Esophagus mucosa (tissue), 1 donor: ENCODE results near the gene HS3ST2. TPM values are rescaled to one million over a fixed set of nuclear protein-coding genes. Genes with fewer than 3 reads are reported as not detected.
"Not testable (repeated sequence)": the region's sequence is repeated elsewhere in the genome, so short reads cannot be mapped to it uniquely, and the experiment has no call there.

ENCODE experiments used
- ATAC-seq: fragments of 200-7000 bp; cut with Tn5 transposase; one replicate; pipeline ENCODE4 v1.9.1; 2020
- total RNA-seq: library from RNA; stranded (reverse); gene quantifications from one replicate; pipeline ENCODE4 v1.2.4, GENCODE V29; 2023
- donor health status: DM: yes; HTN: yes; CAD: no.

Gene HS3ST2
- total RNA-seq, 1 donor from 2014 or later = 0.12 TPM

DNA sequence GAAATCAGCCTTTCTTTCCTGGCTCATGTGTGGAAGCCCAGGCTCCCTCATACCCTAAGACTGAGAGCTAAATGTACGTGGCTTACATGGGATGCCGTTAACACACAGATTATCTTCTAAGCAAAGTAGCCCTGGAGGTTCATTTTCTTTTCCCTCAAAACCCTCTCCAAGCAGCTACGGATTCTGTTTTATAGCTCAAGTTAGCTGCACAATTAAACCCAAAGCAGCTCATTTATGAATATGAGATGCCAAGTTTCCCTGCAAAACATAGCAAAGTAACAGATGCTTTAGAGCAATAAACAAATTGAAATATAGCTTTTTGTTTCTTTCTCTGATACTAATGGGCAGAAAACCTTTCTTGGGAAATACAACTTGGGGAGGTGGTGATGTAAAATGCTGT, 72.0 kb downstream of the HS3ST2 start:
- ATAC-seq = no peak

DNA sequence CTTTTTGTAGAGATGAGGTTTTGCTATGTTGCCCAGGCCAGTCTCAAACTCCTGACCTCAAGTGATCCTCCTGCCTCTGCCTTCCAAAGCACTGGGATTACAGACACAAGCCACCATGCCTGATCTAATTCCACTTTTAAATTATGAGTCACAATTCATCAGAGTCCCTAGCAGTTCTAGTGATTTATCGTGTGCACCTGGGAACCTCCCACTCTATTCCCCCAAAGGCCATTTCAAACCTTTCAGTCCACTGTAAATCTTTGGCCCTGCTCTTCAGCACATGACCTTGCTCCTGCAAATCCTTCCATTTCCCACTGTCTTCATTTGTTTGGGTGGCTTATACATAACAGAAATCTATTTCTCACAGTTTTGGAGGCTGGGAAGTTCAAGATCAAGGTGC, 73.0 kb downstream of the HS3ST2 start:
- ATAC-seq = no peak

DNA sequence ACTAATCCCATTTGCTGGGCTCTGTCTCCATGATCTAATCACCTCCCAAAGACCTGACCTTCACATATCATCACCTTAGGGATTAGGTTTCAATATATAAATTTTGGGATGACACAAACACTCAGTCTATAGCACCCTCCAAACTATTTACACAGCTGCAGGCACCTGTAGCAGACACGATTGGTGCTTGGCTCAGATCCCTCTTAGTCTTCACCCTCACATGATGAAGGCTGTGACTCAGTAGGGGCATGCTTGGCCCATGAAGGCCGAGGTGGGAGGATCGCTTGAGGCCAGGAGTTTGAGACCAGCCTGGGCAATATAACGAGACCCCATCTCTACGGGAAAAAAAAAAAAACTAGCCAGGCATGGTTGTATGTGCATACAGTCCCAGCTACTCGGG, 73.5 kb downstream of the HS3ST2 start:
- ATAC-seq = no peak

DNA sequence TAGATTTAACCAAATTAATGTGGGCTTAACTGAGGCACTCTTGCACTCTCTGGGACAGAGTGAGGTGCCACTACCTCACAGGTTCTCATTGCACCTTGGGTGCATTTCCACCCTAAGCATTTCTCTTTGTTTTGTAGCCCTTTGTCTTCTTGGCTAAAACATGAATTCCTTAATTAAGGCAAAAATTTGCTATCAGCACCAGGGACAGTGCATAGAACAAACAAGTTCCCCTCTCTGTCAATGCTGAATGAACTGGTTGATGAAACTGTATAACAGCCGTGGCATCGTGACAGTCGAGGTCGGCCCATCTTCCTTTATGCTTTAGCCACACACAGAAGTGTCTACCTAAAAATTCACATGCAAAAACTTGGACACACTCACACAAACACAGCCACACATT, 74.8 kb downstream of the HS3ST2 start:
- ATAC-seq = no peak

DNA sequence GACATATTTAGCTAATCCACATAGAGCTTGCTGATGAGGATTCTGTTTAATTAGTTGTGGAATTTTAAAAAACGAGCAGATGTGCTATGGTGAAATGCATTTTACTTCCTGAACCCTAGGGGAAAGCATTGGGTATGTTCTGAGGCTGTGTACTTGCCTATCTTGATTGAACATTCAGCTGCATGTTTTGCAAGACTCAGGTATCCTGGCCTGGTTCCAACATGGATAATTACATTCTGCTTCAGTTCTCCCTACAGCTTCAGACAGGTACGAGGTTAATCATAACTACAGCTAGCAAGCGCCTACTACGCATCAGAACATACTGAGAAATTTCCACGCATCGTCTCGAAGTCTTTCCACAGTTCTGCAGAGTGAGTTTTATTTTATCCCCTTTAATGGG, 77.0 kb downstream of the HS3ST2 start:
- no peak for ATAC-seq

DNA sequence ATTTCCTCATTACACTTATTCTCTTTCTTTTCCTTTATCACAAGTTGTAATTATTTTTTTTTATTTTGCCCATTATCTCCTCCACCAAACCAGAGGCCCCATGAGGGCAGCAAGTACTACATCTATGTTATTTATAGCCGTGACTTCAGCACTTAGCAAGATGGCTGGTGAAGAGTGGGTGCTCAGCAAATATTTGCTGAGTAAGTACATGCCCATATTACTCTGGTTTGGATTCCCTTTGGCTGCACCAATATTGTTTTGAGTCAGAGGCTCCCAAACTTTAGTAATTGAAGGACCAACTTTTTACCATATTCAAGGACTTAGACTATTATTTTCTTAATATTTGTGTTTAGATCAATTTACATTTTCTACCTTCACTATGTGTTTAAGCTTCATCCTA, 83.2 kb downstream of the HS3ST2 start:
- no peak for ATAC-seq

DNA sequence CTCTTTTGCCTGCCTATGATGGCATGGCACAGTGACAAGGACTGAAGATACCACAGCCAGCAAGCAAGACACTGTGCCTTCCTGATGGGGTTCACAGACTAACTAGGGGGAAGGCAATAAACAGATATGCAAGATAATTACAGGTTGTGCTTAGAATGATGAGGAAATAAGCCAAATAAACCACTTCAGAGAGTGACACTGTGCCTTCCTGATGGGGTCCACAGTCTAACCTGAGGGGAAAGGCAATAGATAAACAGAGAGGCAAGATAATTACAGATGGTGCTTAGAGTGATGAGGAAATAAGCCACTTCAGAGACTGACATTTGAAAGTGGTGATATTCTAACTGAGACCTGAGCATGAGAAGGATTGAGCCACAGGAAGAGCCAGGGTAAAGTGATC, 84.2 kb downstream of the HS3ST2 start:
- ATAC-seq = no peak

DNA sequence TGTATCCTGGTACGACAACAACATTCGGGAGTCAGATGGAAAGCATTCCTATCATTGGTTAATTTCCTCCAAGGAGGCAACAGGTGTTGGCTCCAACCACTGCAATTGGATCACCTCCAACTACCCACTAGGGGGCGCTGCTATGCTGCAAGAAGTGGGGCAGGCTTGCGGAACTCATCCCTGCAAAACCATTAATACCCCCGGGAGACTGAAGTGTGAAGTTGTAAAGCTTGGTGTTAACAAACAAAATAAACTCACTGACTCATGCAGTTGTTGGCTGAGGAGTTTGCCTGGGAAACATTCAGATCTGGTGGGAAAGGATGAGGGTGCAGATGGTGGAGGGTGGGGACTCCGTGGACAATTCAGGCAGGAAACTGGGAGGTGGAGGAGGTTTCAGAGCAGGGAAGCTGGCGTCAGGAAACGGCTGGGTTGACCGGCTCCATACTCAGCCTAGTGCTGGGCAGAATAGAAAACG, 84.9 kb downstream of the HS3ST2 start:
- peak; percentile 58 for ATAC-seq

DNA sequence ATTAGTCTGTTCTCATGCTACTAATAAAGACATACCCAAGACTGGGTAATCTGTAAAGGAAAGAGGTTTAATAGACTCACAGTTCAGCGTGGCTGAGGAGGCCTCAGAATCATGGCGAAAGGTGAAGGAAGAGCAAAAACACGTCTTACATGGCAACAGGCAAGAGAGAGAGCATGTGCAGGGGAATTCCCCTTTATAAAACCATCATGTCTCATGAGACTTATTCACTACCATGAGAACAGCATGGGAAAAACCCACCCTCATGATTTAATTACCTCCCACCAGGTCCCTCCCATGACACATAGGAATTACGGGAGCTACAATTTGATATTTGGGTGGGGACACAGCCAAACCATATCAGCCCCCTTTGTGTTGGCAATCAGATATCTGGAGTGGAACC, 85.6 kb downstream of the HS3ST2 start:
- ATAC-seq = not testable (repeated sequence)

DNA sequence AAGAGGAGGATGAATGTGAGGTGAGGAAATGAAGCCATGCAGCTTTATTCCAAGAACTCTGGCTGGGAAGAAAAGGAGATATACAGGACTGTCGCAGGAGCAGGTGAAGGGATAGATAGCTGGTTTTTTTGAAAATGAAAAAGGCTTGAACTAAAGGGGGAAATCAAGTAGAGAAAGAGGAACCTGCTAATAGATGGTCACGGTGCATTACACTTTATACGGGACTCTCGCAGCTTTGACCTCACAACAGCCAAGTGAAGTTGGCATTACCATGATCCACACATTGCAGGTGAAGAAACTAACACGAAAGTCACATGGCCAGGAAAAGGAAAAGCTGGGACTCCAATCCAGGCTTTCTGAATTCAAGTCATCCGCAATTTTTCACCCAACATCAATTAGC, 86.9 kb downstream of the HS3ST2 start:
- no peak for ATAC-seq

DNA sequence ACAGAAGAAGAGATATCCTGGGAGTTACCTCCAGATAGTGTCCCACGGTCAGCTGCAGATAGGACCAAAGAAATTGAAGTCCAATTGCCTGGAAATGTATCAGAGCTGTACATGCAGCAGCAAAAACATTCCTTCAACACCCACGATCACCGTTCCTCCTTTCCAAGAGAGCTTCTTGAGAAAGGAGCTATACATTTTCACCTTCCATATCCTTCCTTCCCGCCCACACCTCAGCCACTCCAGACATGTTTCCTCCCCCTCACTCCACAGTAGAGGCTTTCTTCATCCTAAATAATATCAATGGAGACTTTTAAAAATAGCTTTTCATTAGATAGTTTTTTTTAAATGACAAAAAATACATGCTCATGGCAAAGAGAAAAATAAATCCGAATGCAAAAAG, 87.6 kb downstream of the HS3ST2 start:
- ATAC-seq = no peak

DNA sequence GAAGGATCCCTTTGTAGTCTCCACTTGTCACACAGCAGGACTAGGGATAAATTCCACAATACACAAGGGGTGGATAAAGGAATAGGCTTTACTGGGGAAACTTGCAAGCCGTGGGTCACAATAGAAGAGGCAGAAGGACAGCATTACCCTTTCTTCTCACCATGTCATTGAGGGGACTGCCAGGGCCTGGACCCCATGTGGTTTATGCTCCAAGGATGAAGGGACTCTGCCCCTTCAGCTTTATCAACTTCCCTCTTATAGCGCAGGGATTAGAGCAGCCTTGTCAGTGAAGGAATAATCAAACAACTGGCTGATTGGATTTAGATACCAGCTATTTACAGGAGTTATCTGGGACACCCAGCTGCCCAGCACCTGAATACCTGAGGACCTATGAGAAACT, 89.8 kb downstream of the HS3ST2 start:
- no peak for ATAC-seq

DNA sequence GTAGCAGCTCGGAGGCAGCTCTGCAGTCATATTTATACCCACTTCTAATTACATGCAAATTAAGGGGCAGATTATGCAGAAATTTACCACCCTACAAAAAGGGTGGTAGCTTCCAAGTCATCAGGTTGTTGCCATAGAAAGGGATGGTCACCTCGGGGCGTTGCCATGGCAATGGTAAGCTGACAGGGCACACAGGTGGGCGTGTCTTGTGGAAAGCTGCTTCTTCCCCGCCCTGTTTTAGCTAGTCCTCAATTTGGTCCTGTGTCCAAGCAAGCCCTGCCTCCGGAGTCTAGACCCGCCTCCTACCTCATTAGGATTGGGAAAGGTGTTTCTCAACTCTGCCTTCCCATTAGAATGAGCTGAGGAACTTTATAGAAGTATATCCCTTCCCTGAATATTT, 98.7 kb downstream of the HS3ST2 start:
- ATAC-seq = no peak

DNA sequence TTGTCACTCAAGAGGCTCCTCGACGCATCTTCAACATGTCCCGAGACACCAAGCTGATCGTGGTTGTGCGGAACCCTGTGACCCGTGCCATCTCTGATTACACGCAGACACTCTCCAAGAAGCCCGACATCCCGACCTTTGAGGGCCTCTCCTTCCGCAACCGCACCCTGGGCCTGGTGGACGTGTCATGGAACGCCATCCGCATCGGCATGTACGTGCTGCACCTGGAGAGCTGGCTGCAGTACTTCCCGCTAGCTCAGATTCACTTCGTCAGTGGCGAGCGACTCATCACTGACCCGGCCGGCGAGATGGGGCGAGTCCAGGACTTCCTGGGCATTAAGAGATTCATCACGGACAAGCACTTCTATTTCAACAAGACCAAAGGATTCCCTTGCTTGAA, 101.0 kb downstream of the HS3ST2 start:
- ATAC-seq = no peak

DNA sequence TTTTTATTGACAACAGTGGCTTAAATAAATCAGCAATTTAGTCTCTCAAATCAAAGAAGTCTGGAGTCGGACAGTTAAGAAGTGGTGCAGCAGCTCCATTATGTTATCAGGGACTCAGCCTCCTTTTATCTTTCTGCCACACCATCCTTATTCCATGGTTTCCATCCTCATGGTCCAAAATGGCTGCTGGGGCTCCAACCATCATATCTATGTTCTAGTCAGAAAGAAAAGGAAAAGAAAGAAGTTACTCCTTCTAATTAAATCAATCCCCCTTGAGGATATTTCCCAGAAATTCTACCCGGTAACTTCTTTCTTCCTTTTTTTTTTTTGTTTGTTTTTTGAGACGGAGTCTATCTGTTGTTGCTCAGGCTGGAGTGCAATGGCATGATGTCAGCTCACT, 109.5 kb downstream of the HS3ST2 start:
- no peak for ATAC-seq

DNA sequence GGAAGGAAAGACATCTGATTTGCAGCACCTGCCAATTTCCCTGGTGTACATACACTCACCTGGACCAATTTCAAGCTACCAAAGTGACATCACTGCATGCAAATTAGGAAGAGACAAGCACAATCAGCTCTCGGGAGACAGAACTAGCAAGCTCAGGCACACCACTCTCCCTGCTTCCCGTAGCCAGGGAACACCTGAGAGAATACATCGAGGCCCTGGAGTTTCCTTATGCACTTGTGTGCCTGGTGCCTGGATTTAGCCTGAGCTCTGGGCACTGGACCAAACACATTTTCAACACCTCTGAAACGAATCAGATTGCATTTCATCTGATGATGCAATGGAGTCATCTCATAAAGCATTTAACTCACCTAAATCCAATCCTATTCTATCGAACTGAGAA, 110.5 kb downstream of the HS3ST2 start:
- ATAC-seq = no peak

DNA sequence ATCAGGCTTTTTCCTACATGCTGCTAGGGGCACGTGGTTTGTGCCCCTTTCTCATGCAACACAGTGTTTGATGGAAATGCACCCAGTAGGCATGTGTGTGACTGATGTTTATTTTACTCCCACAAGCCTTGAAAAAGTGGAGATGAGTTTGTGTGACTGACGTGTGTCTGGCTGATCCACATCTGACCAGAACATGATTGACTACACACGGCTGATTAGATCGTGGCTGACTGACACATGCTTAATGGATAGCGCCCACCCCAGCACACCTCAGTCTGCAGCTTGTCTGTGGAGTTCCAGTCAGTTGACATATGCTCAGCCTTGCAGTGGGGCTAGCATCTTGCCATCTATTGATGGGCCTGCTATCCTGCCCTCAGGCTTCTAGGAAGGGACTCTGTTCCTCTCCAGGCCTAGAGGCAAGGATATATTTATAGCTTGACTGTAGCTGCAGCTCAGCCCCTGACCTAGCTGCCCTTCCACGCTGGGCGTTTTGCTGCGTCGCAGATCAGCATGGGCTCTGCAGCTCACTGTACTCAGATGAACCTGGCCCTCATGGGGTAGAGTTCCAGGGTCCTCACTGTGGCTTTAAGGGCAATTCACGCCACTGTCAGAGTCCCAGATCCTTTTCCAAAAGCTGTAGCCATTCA, 112.3 kb downstream of the HS3ST2 start:
- ATAC-seq = no peak

DNA sequence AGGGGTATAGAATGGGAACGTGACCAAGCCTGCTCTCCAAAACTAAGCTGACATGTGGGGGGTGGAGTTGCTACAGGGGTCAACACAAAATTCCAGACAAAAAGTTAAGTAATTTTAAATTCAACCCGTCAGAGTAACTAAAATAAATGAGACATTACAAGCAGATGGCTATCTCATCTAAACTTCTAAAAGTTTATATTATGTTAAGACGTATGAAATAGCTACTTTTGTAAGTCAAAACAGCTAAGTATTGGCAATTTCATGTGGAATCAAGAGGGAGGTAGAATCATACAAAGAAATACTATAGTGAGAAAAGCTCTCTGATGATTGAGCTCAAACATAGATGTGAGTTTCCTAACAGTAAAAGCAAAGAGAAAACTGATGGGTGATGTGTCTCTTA, 113.3 kb downstream of the HS3ST2 start:
- ATAC-seq = no peak

DNA sequence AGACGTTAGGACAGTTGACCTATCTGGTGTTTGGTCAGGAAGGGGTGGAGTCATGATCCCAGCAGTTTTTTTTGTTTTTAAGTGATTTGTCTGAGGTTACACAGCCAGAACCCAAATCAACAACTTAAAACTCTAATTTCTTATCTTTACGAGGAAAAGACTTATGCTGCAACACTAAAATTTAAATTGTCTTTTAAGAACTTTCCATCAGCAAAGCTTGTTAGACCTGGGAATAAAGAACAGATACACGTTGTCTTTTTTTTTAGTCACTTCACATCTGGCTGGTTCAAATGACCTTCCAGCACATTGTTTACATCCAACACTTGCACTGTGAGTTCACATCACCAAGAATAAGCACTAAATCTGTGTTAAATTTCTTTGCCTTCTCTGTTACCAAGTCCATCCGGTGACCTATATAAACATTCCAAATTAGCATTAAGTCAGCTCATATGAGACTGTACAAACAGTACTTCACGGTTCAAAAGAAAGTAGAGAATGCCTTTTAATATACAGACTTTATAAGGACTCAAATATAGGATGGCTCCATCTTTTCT, 115.0 kb downstream of the HS3ST2 start:
- ATAC-seq = no peak

DNA sequence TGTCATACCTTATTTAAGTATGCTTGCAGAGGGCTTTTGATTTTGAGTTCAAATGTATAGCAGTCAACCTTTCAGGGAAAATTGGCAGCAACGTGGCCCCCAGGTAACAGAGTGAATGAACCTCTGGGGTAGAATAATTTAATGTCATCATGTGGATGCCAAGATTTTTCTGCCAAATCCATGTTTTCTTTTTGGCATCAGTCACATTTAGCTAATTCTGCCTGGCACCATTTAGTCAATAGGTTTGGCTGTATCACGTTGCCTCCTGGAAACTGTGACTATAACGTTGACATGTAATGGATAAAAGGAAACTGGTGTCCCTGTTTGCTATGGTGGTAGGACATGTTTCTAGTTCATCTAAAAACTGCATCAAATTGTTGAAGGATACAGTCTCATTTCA, 115.5 kb downstream of the HS3ST2 start:
- no peak for ATAC-seq

DNA sequence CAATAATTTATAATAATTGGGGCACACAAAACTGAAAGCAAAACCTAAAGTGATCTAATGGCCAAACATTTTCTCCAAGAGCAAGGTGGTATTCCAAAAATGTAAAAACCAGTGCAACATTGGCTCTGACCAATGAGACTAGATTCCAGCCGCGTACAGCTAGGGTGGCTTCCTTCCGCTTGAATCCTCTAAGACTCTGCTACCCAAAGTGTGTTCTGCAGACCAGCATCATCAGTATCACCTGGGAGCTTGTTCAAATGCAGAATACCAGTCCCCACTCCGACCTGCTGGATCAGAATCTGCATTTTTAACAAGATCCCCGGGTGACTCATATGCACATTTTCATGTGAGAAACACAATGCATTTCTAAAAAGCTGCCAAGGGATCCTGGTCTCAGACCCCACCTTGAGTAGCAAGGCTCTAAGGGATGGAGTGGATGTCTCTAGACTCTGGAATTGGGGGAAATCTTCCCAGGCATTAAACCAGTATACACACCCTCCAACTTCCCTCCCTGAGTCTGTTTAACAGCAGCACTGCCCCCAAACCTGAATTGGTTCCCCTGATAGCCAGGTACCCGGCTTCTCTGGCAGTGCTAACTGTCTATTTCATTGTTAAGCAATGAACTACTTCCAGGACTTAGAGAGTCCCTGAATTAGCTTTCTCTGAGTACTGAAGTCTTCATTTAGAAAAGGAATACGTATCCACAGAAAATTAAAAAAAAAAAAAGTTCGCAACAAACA, 118.2 kb downstream of the HS3ST2 start:
- no peak for ATAC-seq

DNA sequence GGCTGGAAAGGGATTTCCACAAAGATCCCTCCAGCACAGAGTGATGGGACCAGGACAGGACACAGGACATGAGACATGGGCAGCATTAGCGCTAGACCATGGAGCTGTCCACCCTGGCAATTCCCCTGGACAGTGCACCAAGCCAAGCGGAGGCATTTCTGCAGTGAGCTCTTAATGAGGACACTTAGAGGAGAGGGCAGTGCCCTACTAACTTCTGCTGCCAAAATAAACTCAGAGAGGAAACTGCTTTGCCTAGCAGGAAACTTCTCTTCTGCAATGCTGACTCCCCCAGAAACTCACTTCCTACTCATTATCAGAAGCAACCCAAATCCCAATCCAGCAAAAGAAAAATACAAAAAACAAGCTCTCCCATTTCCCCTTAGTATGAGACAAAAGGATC, 119.2 kb downstream of the HS3ST2 start:
- ATAC-seq = peak; percentile 36

DNA sequence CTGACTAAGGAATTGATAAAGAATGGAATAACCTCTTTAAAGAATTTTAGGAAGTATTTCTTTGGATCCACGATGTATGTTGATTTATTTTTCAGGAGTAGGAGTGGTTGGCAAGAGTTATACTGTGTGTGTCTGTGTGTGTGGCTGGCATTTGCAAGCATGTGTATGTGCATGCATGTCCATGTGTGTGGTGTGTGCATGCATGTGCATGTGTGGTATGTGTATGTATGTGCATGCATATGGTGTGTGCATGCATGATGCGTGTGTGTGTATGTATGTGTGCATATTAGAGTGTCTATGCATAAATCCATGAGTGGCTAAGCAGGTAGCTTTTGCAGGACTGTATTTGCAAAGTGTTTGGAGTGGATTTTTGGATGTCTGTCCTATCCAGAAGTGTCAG, 120.8 kb downstream of the HS3ST2 start:
- ATAC-seq = no peak

DNA sequence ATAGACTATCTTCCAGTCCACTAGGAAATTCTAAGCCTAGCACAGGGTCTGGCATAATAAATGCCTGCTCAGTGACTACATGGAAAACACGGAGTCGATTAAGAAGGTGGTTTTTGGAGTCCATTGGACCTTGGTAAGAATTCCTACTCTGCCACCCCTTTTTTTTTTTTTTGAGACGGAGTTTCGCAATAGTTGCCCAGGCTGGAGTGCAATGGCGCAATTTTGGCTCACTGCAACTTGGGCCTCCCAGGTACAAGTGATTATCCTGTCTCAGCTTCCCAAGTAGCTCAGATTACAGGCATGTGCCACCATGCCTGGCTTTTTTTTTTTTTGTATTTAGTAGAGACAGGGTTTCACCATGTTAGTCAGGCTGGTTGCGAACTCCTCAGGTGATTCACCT, 123.2 kb downstream of the HS3ST2 start:
- ATAC-seq = no peak
